H9 (cell line): Measurements from ENCODE around the gene TLN1. TPM values are rescaled to one million over a fixed set of nuclear protein-coding genes. Genes with fewer than 3 reads are reported as not detected.
A peak's percentile ranks its signal among the peaks of the same experiment; 100 is the strongest.

Experiments
- DNase-seq: peaks from one replicate; pipeline ENCODE4 v3.0.0-alpha.2; 2017
- H2AFZ ChIP-seq: one replicate; pipeline ENCODE4 v1.6.1; 2013; ENCODE audit warnings: mild to moderate bottlenecking, low read length, control low read depth, moderate library complexity
- H2AK5ac ChIP-seq: 2 replicates; pipeline ENCODE4 v1.6.1; 2013; ENCODE audit warnings: low read length, control low read depth, mixed read lengths; ENCODE audit not compliant: insufficient read length
- H2BK120ac ChIP-seq: one replicate; pipeline ENCODE4 v1.6.1; 2013; ENCODE audit warnings: low read depth, mild to moderate bottlenecking, low read length, control low read depth, inconsistent platforms; ENCODE audit not compliant: poor library complexity, severe bottlenecking
- H2BK12ac ChIP-seq: 2 replicates; pipeline ENCODE4 v1.6.1; 2013; ENCODE audit warnings: low read length, control low read depth, mixed read lengths, low read depth; ENCODE audit not compliant: insufficient read length
- H2BK15ac ChIP-seq: 2 replicates; pipeline ENCODE4 v1.6.1; 2013; ENCODE audit warnings: low read depth, low read length, control low read depth
- H2BK20ac ChIP-seq: one replicate; pipeline ENCODE4 v1.6.1; 2013; ENCODE audit warnings: low read depth, mild to moderate bottlenecking, low read length, control low read depth, inconsistent platforms; ENCODE audit not compliant: poor library complexity, severe bottlenecking
- H2BK5ac ChIP-seq: 2 replicates; pipeline ENCODE4 v1.6.1; 2013; ENCODE audit warnings: low read length, control low read depth, mixed read lengths; ENCODE audit not compliant: insufficient read length
- H3K14ac ChIP-seq: 2 replicates; pipeline ENCODE4 v1.6.1; 2013; ENCODE audit warnings: low read length, control low read depth; ENCODE audit not compliant: insufficient read depth
- H3K18ac ChIP-seq: 2 replicates; pipeline ENCODE4 v1.6.1; 2013; ENCODE audit warnings: low read depth, mild to moderate bottlenecking, mixed read lengths, low read length, control low read depth; ENCODE audit not compliant: insufficient read length
- H3K23ac ChIP-seq: 2 replicates; pipeline ENCODE4 v1.6.1; 2013; ENCODE audit warnings: low read length, control low read depth, mixed read lengths, low read depth; ENCODE audit not compliant: insufficient read length
- H3K23me2 ChIP-seq: 2 replicates; pipeline ENCODE4 v1.6.1; 2013; ENCODE audit warnings: low read depth, mild to moderate bottlenecking, mixed read lengths, low read length, control low read depth; ENCODE audit not compliant: insufficient read length, poor library complexity, severe bottlenecking
- H3K27ac ChIP-seq: 2 replicates; pipeline ENCODE4 v1.5.1; 2013; ENCODE audit warnings: low read length, control low read depth, mixed read lengths, low read depth; ENCODE audit not compliant: insufficient read length
- H3K27me3 ChIP-seq: 2 replicates; pipeline ENCODE4 v1.6.1; 2013; ENCODE audit warnings: low read length, control low read depth, inconsistent platforms; ENCODE audit not compliant: insufficient read depth
- H3K4ac ChIP-seq: 2 replicates; pipeline ENCODE4 v1.6.1; 2013; ENCODE audit warnings: low read depth, mild to moderate bottlenecking, control low read depth, inconsistent platforms, low read length, moderate library complexity
- H3K4me1 ChIP-seq: 2 replicates; pipeline ENCODE4 v1.6.1; 2013; ENCODE audit warnings: low read length, control low read depth, inconsistent platforms; ENCODE audit not compliant: insufficient read depth
- H3K4me2 ChIP-seq: 2 replicates; pipeline ENCODE4 v1.6.1; 2013; ENCODE audit warnings: low read length, control low read depth, mixed read lengths; ENCODE audit not compliant: insufficient read length, insufficient read depth
- H3K56ac ChIP-seq: 2 replicates; pipeline ENCODE4 v1.6.1; 2013; ENCODE audit warnings: low read depth, mild to moderate bottlenecking, mixed read lengths, low read length, control low read depth; ENCODE audit not compliant: insufficient read length
- H3K79me1 ChIP-seq: 2 replicates; pipeline ENCODE4 v1.6.1; 2013; ENCODE audit warnings: low read depth, mild to moderate bottlenecking, moderate library complexity, low read length, control low read depth, inconsistent platforms; ENCODE audit not compliant: insufficient read depth, poor library complexity, severe bottlenecking
- H3K79me2 ChIP-seq: 2 replicates; pipeline ENCODE4 v1.6.1; 2013; ENCODE audit warnings: low read length, control low read depth, inconsistent platforms; ENCODE audit not compliant: insufficient read depth
- H3K9ac ChIP-seq: 2 replicates; pipeline ENCODE4 v1.6.1; 2013; ENCODE audit warnings: low read length, control low read depth, mixed read lengths; ENCODE audit not compliant: insufficient read length; ENCODE audit errors: extremely low read depth
- H3K9me3 ChIP-seq: one replicate; pipeline ENCODE4 v1.6.1; 2013; ENCODE audit warnings: low read depth, low read length, inconsistent platforms; ENCODE audit not compliant: control insufficient read depth
- H3T11ph ChIP-seq: one replicate; pipeline ENCODE4 v1.6.1; 2013; ENCODE audit warnings: mild to moderate bottlenecking, low read length, control low read depth, inconsistent platforms
- H4K20me1 ChIP-seq: one replicate; pipeline ENCODE4 v1.6.1; 2013; ENCODE audit not compliant: control insufficient read depth, insufficient read length, insufficient read depth
- H4K5ac ChIP-seq: 2 replicates; pipeline ENCODE4 v1.6.1; 2013; ENCODE audit warnings: low read depth, mild to moderate bottlenecking, mixed read lengths, low read length, control low read depth; ENCODE audit not compliant: insufficient read length
- H4K8ac ChIP-seq: replicated peaks from 2 replicates; pipeline ENCODE4 v1.6.1; 2013; ENCODE audit warnings: low read length, control low read depth, mixed read lengths, low read depth; ENCODE audit not compliant: insufficient read length
- H4K91ac ChIP-seq: 2 replicates; pipeline ENCODE4 v1.6.1; 2013; ENCODE audit warnings: low read depth, mild to moderate bottlenecking, moderate library complexity, mixed read lengths, low read length, control low read depth; ENCODE audit not compliant: insufficient read length
- H3K27ac Mint-ChIP-seq, 3 experiments: 2 replicates in 2 of 3; 3 replicates in 1 of 3; pipeline ENCODE4 v1.8.0; 2020 to 2021; ENCODE audit warnings: mixed read lengths in 3 of 3, mild to moderate bottlenecking in 1 of 3, moderate library complexity in 1 of 3
- H3K27me3 Mint-ChIP-seq: 2 replicates; pipeline ENCODE4 v1.8.0; 2021; ENCODE audit warnings: low read depth, mild to moderate bottlenecking, moderate library complexity, mixed read lengths
- H3K36me3 Mint-ChIP-seq, 3 experiments: 2 replicates in 2 of 3; 3 replicates in 1 of 3; pipeline ENCODE4 v1.8.0; 2020 to 2021; ENCODE audit warnings: low read depth in 3 of 3, mixed read lengths in 3 of 3; ENCODE audit not compliant: insufficient read depth in 1 of 3
- H3K4me1 Mint-ChIP-seq, 2 experiments: 2 replicates each; pipeline ENCODE4 v1.8.0; 2020; ENCODE audit warnings: mixed read lengths in 2 of 2
- H3K4me3 Mint-ChIP-seq, 2 experiments: 2 replicates in 1 of 2; 3 replicates in 1 of 2; pipeline ENCODE4 v1.8.0; 2020 to 2021; ENCODE audit warnings: mild to moderate bottlenecking in 2 of 2, mixed read lengths in 2 of 2, moderate library complexity in 1 of 2
- H3K9me3 Mint-ChIP-seq, 2 experiments: 2 replicates in 1 of 2; 3 replicates in 1 of 2; pipeline ENCODE4 v1.8.0; 2020; ENCODE audit warnings: mild to moderate bottlenecking in 2 of 2, mixed read lengths in 2 of 2, moderate library complexity in 1 of 2
- WGBS: extraction: QIAGEN DNeasy Blood & Tissue Kit; methylation state at CpG from one replicate; pipeline ENCODE4 v1.1.7; 2013; ENCODE audit warnings: missing lambda C conversion rate, low lambda C conversion rate, mixed read lengths; ENCODE audit not compliant: insufficient read length; ENCODE audit errors: extremely low coverage; 5-methylcytosine and 5-hydroxymethylcytosine counted together
- total RNA-seq: library from RNA; stranded (reverse); gene quantifications from 2 replicates; pipeline ENCODE4 v1.2.1, GENCODE V29; 2021
- TF ChIP-seq, protein P1 (sequence below): fragments of 200-600 bp; sonication (generic); conservative IDR thresholded peaks from 3 replicates; pipeline ENCODE4 v1.8.0; 2021; ENCODE audit warnings: antibody characterized with exemption, mild to moderate bottlenecking

TLN1 gene
- total RNA-seq, 1 experiment from 2014 or later, result 102 TPM

DNA sequence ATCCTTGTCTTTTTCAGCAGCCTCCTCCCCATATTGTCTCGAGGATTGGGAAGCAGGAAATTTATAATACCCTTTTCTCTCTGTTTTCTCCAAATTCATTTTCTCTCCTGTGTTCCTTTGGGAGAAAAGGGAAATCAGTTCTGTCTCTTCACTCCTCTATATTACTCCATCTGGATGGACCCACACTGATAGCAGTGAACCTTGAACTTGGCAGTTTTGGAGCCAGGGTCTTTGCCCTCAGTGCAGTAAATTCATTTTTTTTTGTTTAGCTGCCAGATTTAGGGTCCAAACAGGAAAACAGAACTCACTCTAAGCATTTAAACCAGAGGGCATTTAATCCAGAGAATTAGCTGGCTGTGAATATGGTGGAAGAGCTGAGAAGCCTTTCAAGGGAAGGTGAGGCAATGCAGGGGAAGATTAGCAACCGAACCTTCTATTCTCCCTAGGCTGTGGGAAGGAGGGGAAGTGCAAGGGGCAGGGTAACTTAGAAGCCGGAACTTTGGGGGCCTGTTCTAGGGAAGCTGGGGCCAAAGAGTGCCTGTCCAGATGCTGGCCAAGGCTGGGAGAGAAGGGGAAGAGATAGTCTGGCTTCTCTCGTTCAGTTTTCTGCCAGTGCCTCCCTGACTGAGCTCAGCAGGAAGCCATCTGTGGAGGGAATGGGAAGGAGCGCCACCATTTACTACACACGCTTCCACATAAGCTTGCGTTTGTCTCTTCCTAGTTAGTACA is 43.1 kb upstream of the TLN1 start:
- Histone ChIP-seq H3K4ac (no peak overlapping the region), H3K4me1 (peaks cover 4% of the 10 kb centered on the region; the same call in 1 of the 2 replicates), H4K20me1 (no peaks in the 10 kb centered on the region), H2AK5ac (no peak overlapping the region), H3K23ac (no peak overlapping the region), H3K79me2 (no peaks in the 10 kb centered on the region), H2BK120ac (no peak overlapping the region), H3K56ac (no peak overlapping the region), H3K9me3 (no peaks in the 10 kb centered on the region), H2BK15ac (no peak overlapping the region; the same call in 1 of the 2 replicates), H4K8ac (no peak overlapping the region), H3T11ph (no peak overlapping the region), H3K9ac (peak overlapping the region; percentile 37), H3K27ac (peak overlapping the region; percentile 57), H2BK20ac (no peak overlapping the region), H2AFZ (no peak overlapping the region), H3K4me2 (peak overlapping the region; percentile 30), H3K23me2 (no peaks in the 10 kb centered on the region), H4K91ac (no peak overlapping the region), H4K5ac (no peak overlapping the region), H2BK5ac (no peak overlapping the region), H3K18ac (no peak overlapping the region), H3K14ac (no peak overlapping the region; the same call in 1 of the 2 replicates), H2BK12ac (no peak overlapping the region), H3K79me1 (no peaks in the 10 kb centered on the region), H3K27me3 (no peaks in the 10 kb centered on the region)
- H3K9me3 Mint-ChIP-seq, result no peaks in the 10 kb centered on the region
- H3K27me3 Mint-ChIP-seq, result no peaks in the 10 kb centered on the region
- WGBS, result no CpG with 5 or more reads among the region's 7 CpGs
- H3K4me1 Mint-ChIP-seq, result peaks cover 15 to 19% of the 10 kb centered on the region in 2 experiments
- no peak for DNase-seq
- H3K27ac Mint-ChIP-seq, result peak overlapping the region in 2 of 3 experiments; percentile 41 to 70; a peak in 5 of 7 replicates
- H3K4me3 Mint-ChIP-seq, result no peak overlapping the region; a peak in 1 of 5 replicates
- H3K36me3 Mint-ChIP-seq, result peaks cover 0 to under 1% (median 0%) of the 10 kb centered on the region in 3 experiments; a peak in 2 of 7 replicates
- TF ChIP-seq, protein P1, sequence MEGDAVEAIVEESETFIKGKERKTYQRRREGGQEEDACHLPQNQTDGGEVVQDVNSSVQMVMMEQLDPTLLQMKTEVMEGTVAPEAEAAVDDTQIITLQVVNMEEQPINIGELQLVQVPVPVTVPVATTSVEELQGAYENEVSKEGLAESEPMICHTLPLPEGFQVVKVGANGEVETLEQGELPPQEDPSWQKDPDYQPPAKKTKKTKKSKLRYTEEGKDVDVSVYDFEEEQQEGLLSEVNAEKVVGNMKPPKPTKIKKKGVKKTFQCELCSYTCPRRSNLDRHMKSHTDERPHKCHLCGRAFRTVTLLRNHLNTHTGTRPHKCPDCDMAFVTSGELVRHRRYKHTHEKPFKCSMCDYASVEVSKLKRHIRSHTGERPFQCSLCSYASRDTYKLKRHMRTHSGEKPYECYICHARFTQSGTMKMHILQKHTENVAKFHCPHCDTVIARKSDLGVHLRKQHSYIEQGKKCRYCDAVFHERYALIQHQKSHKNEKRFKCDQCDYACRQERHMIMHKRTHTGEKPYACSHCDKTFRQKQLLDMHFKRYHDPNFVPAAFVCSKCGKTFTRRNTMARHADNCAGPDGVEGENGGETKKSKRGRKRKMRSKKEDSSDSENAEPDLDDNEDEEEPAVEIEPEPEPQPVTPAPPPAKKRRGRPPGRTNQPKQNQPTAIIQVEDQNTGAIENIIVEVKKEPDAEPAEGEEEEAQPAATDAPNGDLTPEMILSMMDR, result no peak
